ENCODE results near the gene JAK2. TPM values are rescaled to one million over a fixed set of nuclear protein-coding genes. Genes with fewer than 3 reads are reported as not detected.
A peak's percentile ranks its signal among the peaks of the same experiment; 100 is the strongest.

The JAK2 gene
- total and polyA plus RNA-seq, 2 of the 4 experiments (the other 2 are of a cell fraction), result 2.3 to 6.1 TPM

- H3K56ac ChIP-seq (ENCODE audit: extremely low read depth, insufficient read depth, low read length), result no peak overlapping the region
- H2BK20ac ChIP-seq (ENCODE audit: low read depth, low read length), result no peak overlapping the region
- dilution Hi-C loops (cut with HindIII; ENCODE audit: low sequenced_read_pairs, unreplicated experiment) (no loop called here), intact Hi-C loops (cut with micrococcal nuclease) (loop anchor here (2.0 kb wide), 1 partner anchor 14 kb away; no protein-coding TSS in a partner anchor), in situ Hi-C loops (cut with MboI; ENCODE audit: low sequenced_read_pairs) (no loop called here)
- POLR2A ChIA-PET (ENCODE audit: unreplicated experiment), result no interaction called here
- H3K4me1 ChIP-seq (ENCODE audit: control insufficient read depth, insufficient read depth, low read length), result 0 out of 2 replicates have a peak, but pooled peaks cover 2% of the 10 kb centered on the region
- H2BK5ac ChIP-seq (ENCODE audit: low read depth, low read length, poor library complexity, severe bottlenecking), result no peak overlapping the region
- H3K4me2 ChIP-seq (ENCODE audit: low read depth, low read length), result no peak overlapping the region
- H2BK15ac ChIP-seq (ENCODE audit: low read depth, low read length), result no peak overlapping the region
- no CpG with 5 or more reads among the region's 2 CpGs for WGBS, 2 experiments (ENCODE audit: extremely low coverage in 2 of 2, insufficient read length in 1 of 2)
- no peaks in the 10 kb centered on the region for H4K20me1 ChIP-seq (ENCODE audit: insufficient read depth, low read length)
- H3K14ac ChIP-seq (replicated peaks; ENCODE audit: low read depth, low read length), result no peak overlapping the region
- H3K23ac ChIP-seq (ENCODE audit: low read depth, low read length), result no peak overlapping the region
- peak; percentile 53 for ATAC-seq (ENCODE audit: low read depth)
- no peak overlapping the region for H3K18ac ChIP-seq (ENCODE audit: low read depth, low read length)
- CTCF ChIA-PET, result interaction anchor here (0.7 kb wide), 1 partner anchor 216 kb away, joined by 3 read pairs; no protein-coding TSS in a partner anchor
- H3K9ac ChIP-seq (ENCODE audit: low read depth, low read length), result no peak overlapping the region
- no peak for TF ChIP-seq CEBPB (IDR thresholded peaks at IDR 0.05; ENCODE audit: low read depth, low read length)
- no peak for TF ChIP-seq NFE2L2 (IDR thresholded peaks at IDR 0.05; ENCODE audit: low read depth, low read length)
- peak; percentile 28; the same call in 1 of the 2 replicates for TF ChIP-seq MAFK (IDR thresholded peaks at IDR 0.05; ENCODE audit: low read depth, low read length)
- no peak overlapping the region for H3K4me3 ChIP-seq (ENCODE audit: insufficient read depth, low read depth, low read length)
- H2AK9ac ChIP-seq (replicated peaks; ENCODE audit: low read depth, low read length, poor library complexity), result no peak overlapping the region
- no peak overlapping the region for H4K91ac ChIP-seq (ENCODE audit: insufficient read depth, low read depth, low read length)
- H3K27me3 ChIP-seq (ENCODE audit: control insufficient read depth, insufficient read depth, low read length), result peaks cover 3% of the 10 kb centered on the region; the same call in 1 of the 2 replicates
- H2AFZ ChIP-seq (replicated peaks; ENCODE audit: low read length, poor library complexity), result no peak overlapping the region
- H3K9me3 ChIP-seq (ENCODE audit: control insufficient read depth, insufficient read depth, low read length), result no peaks in the 10 kb centered on the region
- no peaks in the 10 kb centered on the region for H3K9me1 ChIP-seq (ENCODE audit: insufficient read depth, low read length)
- H2AK5ac ChIP-seq (ENCODE audit: low read depth, low read length), result no peak overlapping the region
- no peak overlapping the region for H4K8ac ChIP-seq (ENCODE audit: low read depth in 2 of 2, low read length in 2 of 2)
- H3K36me3 ChIP-seq (ENCODE audit: control insufficient read depth, insufficient read depth, low read length), result no peaks in the 10 kb centered on the region
- H2BK120ac ChIP-seq (ENCODE audit: low read depth, low read length), result no peak overlapping the region
- no peaks in the 10 kb centered on the region for H3K79me1 ChIP-seq (ENCODE audit: low read depth in 1 of 2, low read length in 2 of 2)
- no peak overlapping the region for H4K5ac ChIP-seq (ENCODE audit: low read depth, low read length)
- BruUV-seq (replicated peaks), result no TSS peak
- H3K27ac ChIP-seq (ENCODE audit: insufficient read depth, low read length), result no peak overlapping the region
- no peak overlapping the region for H3K4ac ChIP-seq (ENCODE audit: low read depth, low read length)
- DNase-seq, result peak; percentile 53
Observed at GRCh38 chr9:4979239-4979638, 5.8 kb upstream of the JAK2 start.
